ENCODE data around the gene ISLR. TPM values are rescaled to one million over a fixed set of nuclear protein-coding genes. Genes with fewer than 3 reads are reported as not detected.

ISLR gene
- total and polyA plus RNA-seq, 2 of the 8 experiments (the other 6 are each of a cell fraction or from before 2014, with no cell fraction given) = 0.29 to 0.35 TPM

GRCh38 chr15:74130155-74130848 lies 43.2 kb upstream of the ISLR start, which contains the start of gene ISLR2:
TSS of gene ISLR2 (plus strand) at chr15:74130586. CDS start at chr15:74132755, 2,169 bp downstream.
- H3K27me3 ChIP-seq (replicated peaks in 1 of 4; ENCODE audit: control insufficient read depth in 3 of 4, extremely low read depth in 1 of 4, insufficient read depth in 3 of 4, low read length in 3 of 4) = peaks cover 77 to 93% (median 86%) of the 10 kb centered on the region in 4 experiments
- peak within 1 kb of the TSS; percentile 3 to 57 (median 39); a peak in 7 of 8 replicates for H3K4me3 ChIP-seq (ENCODE audit: extremely low read depth in 1 of 4, insufficient read depth in 2 of 4, low read depth in 3 of 4, low read length in 4 of 4)
- no peak within 1 kb of the TSS for H3K27ac ChIP-seq (ENCODE audit: low read depth, low read length)
- no peak within 1 kb of the TSS for H3K9ac ChIP-seq (replicated peaks in 1 of 4; ENCODE audit: extremely low read depth in 1 of 4, low read depth in 3 of 4, low read length in 3 of 4)
- H3K9me3 ChIP-seq (ENCODE audit: insufficient read depth in 2 of 2, low read depth in 1 of 2, low read length in 1 of 2) = peaks cover 0 to 8% of the 10 kb centered on the region in 2 experiments; a peak in 1 of 4 replicates
- H2BK20ac ChIP-seq (ENCODE audit: low read length) = peak within 1 kb of the TSS; percentile 97
- H2BK5ac ChIP-seq (ENCODE audit: low read depth, low read length) = peak within 1 kb of the TSS; percentile 72; the same call in 1 of the 2 replicates
- 3% methylated on average over 49 of the region's 53 CpGs; no CpG with 5 or more reads in 1 of the 2 experiments for WGBS, 2 experiments (ENCODE audit: extremely low coverage in 1 of 2, insufficient coverage in 1 of 2, insufficient read length in 1 of 2, insufficient replicate concordance in 2 of 2, low coverage in 1 of 2, low lambda C conversion rate in 2 of 2, missing lambda C conversion rate in 1 of 2)
- H4K8ac ChIP-seq (ENCODE audit: extremely low read depth, insufficient read depth, low read length) = peak within 1 kb of the TSS; percentile 62
- H3K18ac ChIP-seq (ENCODE audit: extremely low read depth, low read length) = peak within 1 kb of the TSS; percentile 86
- H2AK5ac ChIP-seq (ENCODE audit: low read depth, low read length) = peak within 1 kb of the TSS; percentile 41
- ChIA-PET POLR2A (ENCODE audit: partially characterized antibody) (interaction anchor here (1.1 to 1.4 kb wide), 4 partner anchors 8 to 190 kb away, joined by 3 to 4 read pairs (median 3); no protein-coding TSS in a partner anchor), CTCF (ENCODE audit: partially characterized antibody) (interaction anchor here (0.7 to 4.5 kb wide), 10 partner anchors 71 to 190 kb away, joined by 3 to 65 read pairs (median 17); partner anchors contain the start of gene STRA6)
- H4K5ac ChIP-seq (ENCODE audit: insufficient read length, low read depth, low read length) = no peak within 1 kb of the TSS
- FAIRE-seq (no peak), DNase-seq (ENCODE audit: low read depth in 1 of 2, low spot score in 2 of 2) (no peak)
- H3K23me2 ChIP-seq (ENCODE audit: low read depth, low read length) = peaks cover 30% of the 10 kb centered on the region; the same call in 1 of the 2 replicates
- H3K56ac ChIP-seq (replicated peaks; ENCODE audit: insufficient read length, low read depth, low read length) = peak within 1 kb of the TSS; percentile 3
- H3K14ac ChIP-seq (ENCODE audit: insufficient read length) = no peak within 1 kb of the TSS
- H2BK15ac ChIP-seq (ENCODE audit: low read length) = peak within 1 kb of the TSS; percentile 66
- H2BK120ac ChIP-seq (replicated peaks; ENCODE audit: low read depth, low read length) = no peak within 1 kb of the TSS
- H3K79me2 ChIP-seq (ENCODE audit: control insufficient read depth in 1 of 2, insufficient read depth in 2 of 2, low read length in 2 of 2) = no peaks in the 10 kb centered on the region
- H2BK12ac ChIP-seq (ENCODE audit: low read depth, low read length) = peak within 1 kb of the TSS; percentile 98; the same call in 1 of the 2 replicates
- peaks cover 2 to 73% (median 60%) of the 10 kb centered on the region in 4 experiments for H3K4me1 ChIP-seq (replicated peaks in 1 of 4; ENCODE audit: control insufficient read depth in 3 of 4, insufficient read depth in 4 of 4, low read length in 3 of 4)
- H2AFZ ChIP-seq (ENCODE audit: low read length) = no peak within 1 kb of the TSS
- H3K79me1 ChIP-seq (ENCODE audit: low read depth, low read length) = no peaks in the 10 kb centered on the region; the same call in 1 of the 2 replicates
- peaks cover 7 to 13% of the 10 kb centered on the region in 2 experiments for H4K20me1 ChIP-seq (replicated peaks in 1 of 2; ENCODE audit: control insufficient read depth in 1 of 2, insufficient read depth in 2 of 2, low read length in 2 of 2)
- peak within 1 kb of the TSS; percentile 83 to 86 for H3K4me2 ChIP-seq (ENCODE audit: insufficient read depth in 1 of 2, low read depth in 2 of 2, low read length in 2 of 2)
- H3K36me3 ChIP-seq (ENCODE audit: control insufficient read depth in 2 of 4, insufficient read depth in 4 of 4, low read length in 3 of 4) = peaks cover 0 to 6% (median 0%) of the 10 kb centered on the region in 4 experiments; a peak in 1 of 8 replicates
- H3K4ac ChIP-seq (replicated peaks; ENCODE audit: insufficient read length, low read depth, low read length) = peak within 1 kb of the TSS; percentile 57
- peak within 1 kb of the TSS; percentile 79 for H4K91ac ChIP-seq (replicated peaks; ENCODE audit: insufficient read length, low read length)
- no peak within 1 kb of the TSS for H3K23ac ChIP-seq (ENCODE audit: insufficient read length)
- TF ChIP-seq TAF1 (IDR thresholded peaks at IDR 0.05; ENCODE audit: low read depth, low read length) (no peak), SP2 (IDR thresholded peaks at IDR 0.05; ENCODE audit: low read length) (no peak), NANOG (IDR thresholded peaks at IDR 0.05; ENCODE audit: insufficient read depth, low read depth, low read length, poor library complexity, severe bottlenecking) (no peak), BRCA1 (IDR thresholded peaks at IDR 0.05; ENCODE audit: low read depth, low read length) (no peak), RFX5 (IDR thresholded peaks at IDR 0.05; ENCODE audit: borderline replicate concordance, low read depth, low read length) (no peak), CHD2 (IDR thresholded peaks at IDR 0.05; ENCODE audit: low read length) (no peak), EZH2 (IDR thresholded peaks at IDR 0.05; ENCODE audit: low read depth, low read length, severe bottlenecking) (no peak), ZNF274 (IDR thresholded peaks at IDR 0.05; ENCODE audit: borderline replicate concordance, extremely low read depth, low read length) (no peak), RBBP5 (IDR thresholded peaks at IDR 0.05; ENCODE audit: borderline replicate concordance, low read depth, low read length) (0 out of 2 replicates have a peak, but pooled peaks have one; percentile 1), RXRA (IDR thresholded peaks at IDR 0.05; ENCODE audit: insufficient read depth, low read depth, low read length) (no peak), CREB1 (IDR thresholded peaks at IDR 0.05) (no peak), RNF2 (IDR thresholded peaks at IDR 0.05; ENCODE audit: borderline replicate concordance, low read depth, low read length, missing control alignments, poor library complexity, severe bottlenecking) (peak; percentile 59)

Measured in H1 (cell line).